B cell (primary cell): ENCODE measurements around the gene SLC22A31. TPM values are rescaled to one million over a fixed set of nuclear protein-coding genes. Genes with fewer than 3 reads are reported as not detected.

Experiments
- ATAC-seq: fragments of 200-7000 bp; cut with Tn5 transposase; one replicate; pipeline ENCODE4 v1.10.0; 2021; ENCODE audit warnings: low read depth, mild to moderate bottlenecking, moderate number of reproducible peaks, moderate library complexity
- CTCF ChIA-PET: fragments of 350-600 bp; sonication (Branson Sonifier 250); formaldehyde crosslinking; loops from one replicate; lab custom pipeline; 2021; ENCODE audit warnings: antibody characterized with exemption, inconsistent platforms; lab: Charles Lee
- POLR2A ChIA-PET: fragments of 350-600 bp; sonication (Branson Sonifier 250); formaldehyde crosslinking; loops from one replicate; lab custom pipeline; 2021; ENCODE audit warnings: antibody characterized with exemption; lab: Charles Lee
- DNase-seq: peaks from one replicate; pipeline ENCODE4 v3.0.0; 2013
- H2AFZ ChIP-seq: 2 replicates; pipeline ENCODE4 v1.6.1; 2012; ENCODE audit warnings: mild to moderate bottlenecking, low read depth, low read length; ENCODE audit not compliant: insufficient read depth, poor library complexity, severe bottlenecking
- H3K27ac ChIP-seq, 2 donors: 1 replicate in 1 of 2; 2 replicates in 1 of 2; pipeline ENCODE4 v1.5.1; 2012 to 2013; ENCODE audit warnings: low read length in 2 of 2, mild to moderate bottlenecking in 2 of 2, moderate library complexity in 1 of 2
- H3K27me3 ChIP-seq, 4 experiments: fragments of 200-600 bp in 1 of 4; sonication (generic) in 1 of 4; replicated peaks in 1 of 4; 1 replicate in 2 of 4; 2 replicates in 2 of 4; pipeline versions ENCODE4 v1.6.1 to v1.7.0; 2013 to 2016; ENCODE audit warnings: low read length in 3 of 4, mild to moderate bottlenecking in 2 of 4, mixed read lengths in 1 of 4, moderate library complexity in 1 of 4; ENCODE audit not compliant: insufficient read depth in 4 of 4, control insufficient read depth in 3 of 4; ENCODE audit errors: control extremely low read depth in 1 of 4
- H3K36me3 ChIP-seq, 2 experiments: replicated peaks in 1 of 2; 1 replicate in 1 of 2; 2 replicates in 1 of 2; pipeline versions ENCODE4 v1.6.1 to v1.7.1; 2013; ENCODE audit warnings: low read length in 1 of 2; ENCODE audit not compliant: insufficient read depth in 2 of 2, control insufficient read depth in 1 of 2; ENCODE audit errors: control extremely low read depth in 1 of 2, extremely low read depth in 1 of 2
- H3K4me1 ChIP-seq, 2 donors: fragments of 200-600 bp in 1 of 2; sonication (generic) in 1 of 2; 1 replicate in 1 of 2; 2 replicates in 1 of 2; pipeline versions ENCODE4 v1.5.1 to v1.6.1; 2013 to 2017; ENCODE audit warnings: low read length in 2 of 2; ENCODE audit not compliant: control insufficient read depth in 2 of 2, insufficient read depth in 2 of 2
- H3K4me2 ChIP-seq: replicated peaks from 2 replicates; pipeline ENCODE3; 2012; ENCODE audit warnings: mild to moderate bottlenecking, low read depth, low read length; ENCODE audit not compliant: poor library complexity, severe bottlenecking
- H3K4me3 ChIP-seq, 5 experiments: fragments of 200-600 bp in 1 of 5; sonication (generic) in 1 of 5; 1 replicate in 3 of 5; 2 replicates in 2 of 5; pipeline versions ENCODE4 v1.5.1 to v1.7.0; 2011 to 2016; ENCODE audit warnings: low read length in 4 of 5, mild to moderate bottlenecking in 4 of 5, low read depth in 2 of 5, control low read depth in 1 of 5, moderate library complexity in 1 of 5; ENCODE audit not compliant: insufficient read depth in 1 of 5; ENCODE audit errors: control extremely low read depth in 1 of 5, extremely low read depth in 1 of 5
- H3K79me2 ChIP-seq: fragments of 200-600 bp; sonication (generic); one replicate; pipeline ENCODE4 v1.6.0; 2016; ENCODE audit warnings: low read length; ENCODE audit not compliant: control insufficient read depth, insufficient read depth
- H3K9ac ChIP-seq: fragments of 200-600 bp; sonication (generic); 2 replicates; pipeline ENCODE4 v1.6.1; 2017; ENCODE audit warnings: mild to moderate bottlenecking, low read length, moderate library complexity
- H3K9me3 ChIP-seq, 3 donors: one replicate each; pipeline versions ENCODE4 v1.6.1 to v1.7.1; 2013; ENCODE audit warnings: low read length in 2 of 3; ENCODE audit not compliant: control insufficient read depth in 2 of 3, insufficient read depth in 1 of 3; ENCODE audit errors: control extremely low read depth in 1 of 3
- H4K20me1 ChIP-seq: 2 replicates; pipeline ENCODE4 v1.6.0; 2012; ENCODE audit warnings: mild to moderate bottlenecking, low read length; ENCODE audit not compliant: insufficient read depth, control insufficient read depth, poor library complexity, severe bottlenecking
- H3K27ac Mint-ChIP-seq: one replicate; pipeline ENCODE4 v1.8.0; 2021; ENCODE audit warnings: mixed read lengths
- H3K27me3 Mint-ChIP-seq: one replicate; pipeline ENCODE4 v1.8.0; 2021; ENCODE audit warnings: mixed read lengths
- H3K4me1 Mint-ChIP-seq: one replicate; pipeline ENCODE4 v1.8.0; 2021; ENCODE audit warnings: mixed read lengths
- H3K4me3 Mint-ChIP-seq: one replicate; pipeline ENCODE4 v1.8.0; 2021; ENCODE audit warnings: mixed read lengths
- H3K9me3 Mint-ChIP-seq: one replicate; pipeline ENCODE4 v1.8.0; 2022; ENCODE audit warnings: mixed read lengths; ENCODE audit not compliant: insufficient read depth
- WGBS: methylation state at CpG from one replicate; pipeline ENCODE4 v1.1.5; 2013; ENCODE audit warnings: missing lambda C conversion rate; ENCODE audit not compliant: insufficient coverage; 5-methylcytosine and 5-hydroxymethylcytosine counted together
- intact Hi-C: fragments of 100-400 bp; cut with micrococcal nuclease; formaldehyde crosslinking; loops from one replicate; pipeline ENCODE4 v1.10.0; 2022
- polyA plus RNA-seq: library from polyadenylated mRNA; depleted of rRNA; stranded (reverse); fragments of >200 nt; gene quantifications from 2 replicates; pipeline ENCODE4 v1.2.3, GENCODE V29; 2012
- total RNA-seq, 2 donors: library from RNA; stranded (reverse); fragments of 120-200 nt in 1 of 2; gene quantifications; 1 replicate in 1 of 2; 2 replicates in 1 of 2; pipeline versions ENCODE4 v1.2.3 to v1.2.4, GENCODE V29; 2013 to 2022
- TF ChIP-seq, protein P1 (sequence below): fragments of 200-600 bp; IDR thresholded peaks from one replicate; pipeline ENCODE4 v1.8.0; 2022; ENCODE audit warnings: antibody characterized with exemption, mild to moderate bottlenecking

Gene SLC22A31
- total and polyA plus RNA-seq, 2 donors (not counting 1 experiment from before 2014, with no cell fraction given) = 0.33 TPM; not detected in 1

DNA sequence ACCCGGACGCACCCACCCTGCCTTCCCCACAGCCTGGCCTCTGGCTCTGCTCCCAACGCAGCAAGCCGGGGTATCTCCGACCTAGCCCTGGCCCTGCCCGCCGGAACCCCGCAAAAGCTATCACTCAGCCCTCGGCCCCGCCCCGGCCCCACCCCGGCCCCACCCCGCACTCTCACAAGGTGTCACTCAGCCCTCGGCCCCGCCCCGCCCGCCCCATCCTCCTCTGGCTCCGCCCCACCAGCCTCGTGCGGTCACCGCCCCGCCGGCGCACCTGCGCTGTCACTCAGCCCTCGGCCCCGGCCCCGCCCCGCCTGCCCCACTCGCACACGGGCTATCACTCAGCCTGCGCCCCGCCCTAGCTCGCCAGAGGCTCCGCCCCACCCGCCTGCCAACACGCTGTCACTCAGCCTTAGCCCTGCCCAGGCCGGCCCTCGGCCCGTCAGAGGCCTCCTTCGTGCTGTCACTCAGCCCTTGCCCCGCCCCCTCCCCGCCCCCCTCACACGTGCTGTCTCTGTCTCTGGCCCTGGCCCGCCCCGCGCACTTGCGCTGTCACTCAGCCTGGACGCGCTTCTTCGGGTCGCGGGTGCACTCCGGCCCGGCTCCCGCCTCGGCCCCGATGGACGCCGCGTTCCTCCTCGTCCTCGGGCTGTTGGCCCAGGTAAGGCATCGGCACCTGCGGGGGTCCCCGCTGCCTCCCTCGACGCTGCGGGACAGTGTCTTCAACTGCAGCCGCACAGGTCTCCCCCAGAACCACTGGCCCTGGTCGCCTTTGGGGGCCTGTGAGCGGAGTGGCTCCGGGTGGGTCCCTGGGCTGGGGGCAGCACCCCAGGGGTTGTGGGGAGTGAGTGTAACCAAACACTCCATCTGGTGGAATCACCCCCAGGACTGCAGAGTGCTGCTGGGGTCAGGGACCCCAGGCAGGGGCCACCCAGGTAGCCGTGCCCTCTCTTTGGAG lies 28.8 kb downstream of the SLC22A31 start, which contains the start of gene CDH15:
TSS of gene CDH15 (plus strand) at position 533 of the 955 bp plus-strand sequence. CDS start at position 617, 84 bp downstream.
- Histone ChIP-seq H3K4me3 (peak within 1 kb of the TSS in 4 of 5 experiments; percentile 31 to 51 (median 38)), H3K9ac (peak within 1 kb of the TSS; percentile 57), H3K27ac (no peak within 1 kb of the TSS), H2AFZ (peak within 1 kb of the TSS; percentile 42), H4K20me1 (peaks cover 37% of the 10 kb centered on the region), H3K4me2 (peak within 1 kb of the TSS; percentile 88), H3K36me3 (no peaks in the 10 kb centered on the region), H3K9me3 (peaks cover 0 to 5% (median 0%) of the 10 kb centered on the region in 3 donors), H3K79me2 (peaks cover 6% of the 10 kb centered on the region), H3K4me1 (peaks cover 28 to 40% of the 10 kb centered on the region in 2 donors), H3K27me3 (peaks cover 0 to 31% (median 13%) of the 10 kb centered on the region in 4 experiments)
- peak within 1 kb of the TSS; percentile 59 for H3K4me3 Mint-ChIP-seq
- peaks cover 18% of the 10 kb centered on the region for H3K4me1 Mint-ChIP-seq
- intact Hi-C loops = loop anchor here (1.0 to 2.0 kb wide), 7 partner anchors 19 to 520 kb away; partner anchors contain the start of genes CYBA and TRAPPC2L
- WGBS = 8% methylated on average over 63 of the region's 74 CpGs
- H3K27me3 Mint-ChIP-seq = peaks cover 4% of the 10 kb centered on the region
- no peaks in the 10 kb centered on the region for H3K9me3 Mint-ChIP-seq
- peak within 1 kb of the TSS; percentile 62 for H3K27ac Mint-ChIP-seq
- POLR2A ChIA-PET = interaction anchor here (0.6 to 1.4 kb wide), 5 partner anchors 10 to 232 kb away, joined by 3 to 4 read pairs (median 4); no protein-coding TSS in a partner anchor
- ATAC-seq (peak; percentile 95), DNase-seq (peak; percentile 97)
- TF ChIP-seq, protein P1, sequence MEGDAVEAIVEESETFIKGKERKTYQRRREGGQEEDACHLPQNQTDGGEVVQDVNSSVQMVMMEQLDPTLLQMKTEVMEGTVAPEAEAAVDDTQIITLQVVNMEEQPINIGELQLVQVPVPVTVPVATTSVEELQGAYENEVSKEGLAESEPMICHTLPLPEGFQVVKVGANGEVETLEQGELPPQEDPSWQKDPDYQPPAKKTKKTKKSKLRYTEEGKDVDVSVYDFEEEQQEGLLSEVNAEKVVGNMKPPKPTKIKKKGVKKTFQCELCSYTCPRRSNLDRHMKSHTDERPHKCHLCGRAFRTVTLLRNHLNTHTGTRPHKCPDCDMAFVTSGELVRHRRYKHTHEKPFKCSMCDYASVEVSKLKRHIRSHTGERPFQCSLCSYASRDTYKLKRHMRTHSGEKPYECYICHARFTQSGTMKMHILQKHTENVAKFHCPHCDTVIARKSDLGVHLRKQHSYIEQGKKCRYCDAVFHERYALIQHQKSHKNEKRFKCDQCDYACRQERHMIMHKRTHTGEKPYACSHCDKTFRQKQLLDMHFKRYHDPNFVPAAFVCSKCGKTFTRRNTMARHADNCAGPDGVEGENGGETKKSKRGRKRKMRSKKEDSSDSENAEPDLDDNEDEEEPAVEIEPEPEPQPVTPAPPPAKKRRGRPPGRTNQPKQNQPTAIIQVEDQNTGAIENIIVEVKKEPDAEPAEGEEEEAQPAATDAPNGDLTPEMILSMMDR = no peak
- CTCF ChIA-PET = interaction anchor here (0.9 to 1.3 kb wide), 5 partner anchors 9 to 434 kb away, joined by 3 to 5 read pairs (median 3); partner anchors contain the start of gene ZNF778
